Testis (tissue), 3 donors: ENCODE results near the gene ZNF205. TPM values are rescaled to one million over a fixed set of nuclear protein-coding genes. Genes with fewer than 3 reads are reported as not detected.

Experiments used
- DNase-seq: peaks from one replicate; pipeline ENCODE4 v3.0.0-alpha.2; 2019
- H3K27ac ChIP-seq, 2 donors: fragments of 200-600 bp; sonication (generic); one replicate each; pipeline ENCODE4 v1.5.1; 2019
- H3K27me3 ChIP-seq: fragments of 200-600 bp; sonication (generic); one replicate; pipeline ENCODE4 v1.5.1; 2019
- H3K36me3 ChIP-seq: fragments of 200-600 bp; sonication (generic); one replicate; pipeline ENCODE4 v1.5.1; 2017; ENCODE audit warnings: low read depth; ENCODE audit errors: missing control alignments
- H3K4me1 ChIP-seq: fragments of 200-600 bp; sonication (generic); one replicate; pipeline ENCODE4 v1.5.1; 2019
- H3K4me3 ChIP-seq, 2 donors: fragments of 200-600 bp; sonication (generic); one replicate each; pipeline ENCODE4 v1.5.1; 2017 to 2019
- H3K9me3 ChIP-seq: fragments of 200-600 bp; sonication (generic); one replicate; pipeline ENCODE4 v1.5.1; 2017
- CTCF ChIP-seq, 3 experiments: fragments of 450-650 bp in 2 of 3; fragments of 200-600 bp in 1 of 3; sonication (generic) in 1 of 3; IDR thresholded peaks; one replicate each; pipeline ENCODE4 v1.5.1; 2016 to 2019; ENCODE audit warnings: antibody characterized with exemption in 3 of 3, mild to moderate bottlenecking in 2 of 3, moderate library complexity in 1 of 3
- POLR2A ChIP-seq: fragments of 450-650 bp; IDR thresholded peaks from one replicate; pipeline ENCODE4 v1.6.1; 2017; ENCODE audit warnings: antibody characterized with exemption, mild to moderate bottlenecking, moderate library complexity
- WGBS, 2 donors: methylation state at CpG; one replicate each; pipeline ENCODE4 v1.1.5; 2018; 5-methylcytosine and 5-hydroxymethylcytosine counted together
- intact Hi-C: fragments of 100-400 bp; cut with DNase I; formaldehyde crosslinking; loops from one replicate; pipeline ENCODE4 v1.15.1; 2023; ENCODE audit warnings: low total_unique reads
- polyA plus RNA-seq: library from polyadenylated mRNA; stranded (reverse); fragments of 350-450 nt; fragmentation: Illumina TruSeq; extraction: RNeasy Lipid Tissue Mini Kit (QIAGEN cat#74804); gene quantifications from one replicate; pipeline ENCODE4 v1.2.3, GENCODE V29; 2014; ENCODE audit warnings: low read depth, low replicate concordance; ENCODE audit not compliant: insufficient read depth
- total RNA-seq, 2 donors: library from RNA; depleted of rRNA; stranded (reverse); fragments of >200 nt; gene quantifications; one replicate each; pipeline ENCODE4 v1.2.3, GENCODE V29; 2016

Gene ZNF205
- total and polyA plus RNA-seq, 3 donors from 2014 or later, result 5.5 to 19.4 (median 9.8) TPM

- no peaks in the 10 kb centered on the region for H3K36me3 ChIP-seq
- no peaks in the 10 kb centered on the region for H3K27me3 ChIP-seq
- intact Hi-C loops, result no loop called here
- DNase-seq, result no peak
- TF ChIP-seq POLR2A (no peak), CTCF (IDR thresholded peaks at IDR 0.05) (no peak)
- no peak overlapping the region for H3K4me3 ChIP-seq
- 82 to 85% methylated on average over 17 of the region's 17 CpGs for WGBS, 2 donors
- H3K9me3 ChIP-seq, result no peaks in the 10 kb centered on the region
- H3K4me1 ChIP-seq, result peaks cover 20% of the 10 kb centered on the region
- H3K27ac ChIP-seq, result peak overlapping the region in 1 of 2 donors; percentile 66
Measured at GRCh38 chr16:3085868-3086595, 26.4 kb upstream of the ZNF205 start.

DNA sequence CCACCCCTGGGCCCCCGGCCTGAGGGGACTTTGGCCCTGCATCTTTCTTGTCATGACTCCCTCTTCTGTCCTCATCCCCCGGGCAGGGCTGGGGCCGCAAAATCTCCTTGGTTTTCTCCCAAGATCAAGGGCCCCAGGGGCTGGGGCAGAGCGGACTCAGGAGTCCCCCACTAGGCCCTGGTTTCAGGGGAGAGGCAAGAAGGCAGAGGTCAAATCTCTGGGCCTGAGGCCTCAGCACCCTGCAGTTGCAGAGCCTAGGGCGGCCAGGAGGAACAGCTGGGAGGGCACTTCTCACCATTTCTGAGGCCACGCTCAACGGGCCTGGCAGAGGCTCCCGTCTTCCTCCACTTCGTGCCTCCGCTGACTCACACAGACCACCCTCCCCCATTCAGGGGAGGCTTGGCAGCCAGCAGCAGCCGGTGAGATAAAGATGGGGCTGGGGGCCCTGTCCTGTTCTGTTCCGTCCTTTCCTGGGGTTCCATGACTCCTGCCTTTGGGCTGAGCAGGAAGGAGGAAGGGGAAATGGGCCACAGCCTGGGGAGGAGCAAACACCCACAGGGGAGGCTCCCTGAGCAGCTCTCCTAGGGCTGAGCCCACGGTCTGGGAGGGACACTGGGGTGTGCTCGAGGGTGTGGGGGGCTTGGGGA, 25.7 kb upstream of the ZNF205 start:
- H3K9me3 ChIP-seq, result no peaks in the 10 kb centered on the region
- no peaks in the 10 kb centered on the region for H3K36me3 ChIP-seq
- no peaks in the 10 kb centered on the region for H3K27me3 ChIP-seq
- DNase-seq, result no peak
- intact Hi-C loops, result no loop called here
- no peak overlapping the region for H3K4me3 ChIP-seq
- no peak for TF ChIP-seq POLR2A
- TF ChIP-seq CTCF (IDR thresholded peaks at IDR 0.05), result no peak
- peaks cover 20% of the 10 kb centered on the region for H3K4me1 ChIP-seq
- H3K27ac ChIP-seq, result peak overlapping the region; percentile 20 to 66
- WGBS, 2 donors, result 61 to 72% methylated on average over 7 to 13 of the region's 14 CpGs

DNA sequence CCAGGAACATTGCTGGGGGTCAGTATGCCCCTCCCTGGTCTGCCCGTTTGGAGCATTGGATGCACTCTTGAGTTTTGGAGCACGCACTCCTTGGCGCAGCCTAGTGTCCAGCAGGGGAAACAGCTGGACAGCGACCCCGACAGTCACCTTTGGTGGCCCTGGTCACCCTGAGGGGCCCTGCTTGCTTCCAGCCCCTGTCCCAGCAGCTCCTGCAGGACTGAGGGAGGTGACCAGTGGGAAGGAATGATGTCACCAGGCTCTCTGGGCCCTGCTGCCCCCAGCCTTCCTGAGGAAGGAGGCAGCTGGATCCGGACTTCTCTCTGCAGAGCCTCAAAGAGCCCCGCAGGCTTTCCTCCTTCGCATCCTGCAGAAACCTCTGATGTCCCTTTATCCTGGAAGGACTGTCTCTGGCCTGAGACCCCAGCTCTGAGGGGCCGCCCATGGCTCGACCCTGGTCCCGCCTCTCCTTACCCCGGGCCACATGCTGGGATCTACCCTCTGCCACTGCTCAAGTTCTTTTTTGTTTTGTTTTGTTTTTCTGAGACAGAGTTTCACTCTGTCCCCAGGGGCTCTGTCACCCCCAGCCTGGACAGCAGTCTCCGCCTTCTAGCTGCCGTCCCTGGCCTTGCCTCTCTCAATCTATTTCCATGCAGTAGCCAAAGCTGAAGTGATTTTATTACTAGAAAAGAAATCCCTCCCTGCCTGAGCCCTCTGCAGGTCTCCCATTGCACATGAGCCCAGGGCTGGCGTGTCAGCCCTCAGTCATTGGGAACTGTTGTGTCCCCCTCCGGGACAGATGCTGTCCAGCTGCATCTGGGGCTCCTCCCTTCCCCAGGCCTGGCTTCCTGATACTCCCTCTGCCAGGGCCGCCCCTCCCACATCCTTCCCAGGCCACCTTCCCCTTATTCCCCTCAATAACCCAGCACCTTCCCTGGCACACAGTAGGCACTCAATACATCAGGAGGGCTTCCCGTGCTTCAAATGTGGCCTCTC, 24.8 kb upstream of the ZNF205 start:
- no peak for DNase-seq
- TF ChIP-seq CTCF (IDR thresholded peaks at IDR 0.05) (peak in 1 of 3 experiments; percentile 7), POLR2A (no peak)
- H3K36me3 ChIP-seq, result no peaks in the 10 kb centered on the region
- no peaks in the 10 kb centered on the region for H3K27me3 ChIP-seq
- WGBS, 2 donors, result 64 to 73% methylated on average over 12 to 16 of the region's 18 CpGs
- no peaks in the 10 kb centered on the region for H3K9me3 ChIP-seq
- peak overlapping the region in 1 of 2 donors; percentile 66 for H3K27ac ChIP-seq
- intact Hi-C loops, result no loop called here
- peaks cover 20% of the 10 kb centered on the region for H3K4me1 ChIP-seq
- no peak overlapping the region for H3K4me3 ChIP-seq

- Histone ChIP-seq H3K4me3 (no peak overlapping the region), H3K4me1 (peaks cover 20% of the 10 kb centered on the region), H3K27ac (no peak overlapping the region), H3K9me3 (no peaks in the 10 kb centered on the region), H3K36me3 (no peaks in the 10 kb centered on the region), H3K27me3 (no peaks in the 10 kb centered on the region)
- no peak for DNase-seq
- TF ChIP-seq CTCF (IDR thresholded peaks at IDR 0.05) (no peak), POLR2A (no peak)
- 27 to 39% methylated on average over 7 of the region's 7 CpGs for WGBS, 2 donors
- intact Hi-C loops, result no loop called here
Measured at GRCh38 chr16:3088450-3088849, 23.9 kb upstream of the ZNF205 start.
